ENCODE results near the gene IDUA. TPM values are rescaled to one million over a fixed set of nuclear protein-coding genes. Genes with fewer than 3 reads are reported as not detected.
"Not testable (repeated sequence)": the region's sequence is repeated elsewhere in the genome, so short reads cannot be mapped to it uniquely, and the experiment has no call there.

The IDUA gene
- total RNA-seq, 3 donors from 2014 or later (not counting 1 experiment from before 2014, with no cell fraction given) = 38.7 to 43.6 (median 43.0) TPM

- Mint-ChIP-seq H3K27me3 (ENCODE audit: low read depth in 2 of 2) (peaks cover 7 to 9% of the 10 kb centered on the region in 2 donors), H3K27ac (peak overlapping the region in 1 of 2 donors; percentile 27)
- no peak overlapping the region for H3K4me3 ChIP-seq (ENCODE audit: low read length)
Measured at GRCh38 chr4:1053080-1053661, 66.3 kb downstream of the IDUA start.

GRCh38 chr4:1053891-1054290 is 67.0 kb downstream of the IDUA start:
- H3K36me3 Mint-ChIP-seq = not testable (repeated sequence)

More at GRCh38 chr4:1053080-1053661, 66.3 kb downstream of the IDUA start:
- no peak for ATAC-seq
- 89% methylated on average over 24 of the region's 24 CpGs for WGBS (ENCODE audit: insufficient coverage)
- H3K9me3 Mint-ChIP-seq = no peaks in the 10 kb centered on the region
- Histone ChIP-seq H3K36me3 (ENCODE audit: control insufficient read depth, insufficient read depth, low read length) (no peaks in the 10 kb centered on the region), H3K4me1 (ENCODE audit: control insufficient read depth, insufficient read depth, low read length) (peaks cover 14% of the 10 kb centered on the region), H3K27ac (ENCODE audit: low read length) (no peak overlapping the region), H3K27me3 (ENCODE audit: control insufficient read depth, insufficient read depth, low read length) (no peaks in the 10 kb centered on the region), H3K9me3 (ENCODE audit: control insufficient read depth, insufficient read depth, low read length) (no peaks in the 10 kb centered on the region)
- no peak overlapping the region for H3K4me3 Mint-ChIP-seq
- no peaks in the 10 kb centered on the region for H3K36me3 Mint-ChIP-seq
- H3K4me1 Mint-ChIP-seq = peaks cover 8 to 9% of the 10 kb centered on the region in 2 donors
- TF ChIP-seq, protein P1, sequence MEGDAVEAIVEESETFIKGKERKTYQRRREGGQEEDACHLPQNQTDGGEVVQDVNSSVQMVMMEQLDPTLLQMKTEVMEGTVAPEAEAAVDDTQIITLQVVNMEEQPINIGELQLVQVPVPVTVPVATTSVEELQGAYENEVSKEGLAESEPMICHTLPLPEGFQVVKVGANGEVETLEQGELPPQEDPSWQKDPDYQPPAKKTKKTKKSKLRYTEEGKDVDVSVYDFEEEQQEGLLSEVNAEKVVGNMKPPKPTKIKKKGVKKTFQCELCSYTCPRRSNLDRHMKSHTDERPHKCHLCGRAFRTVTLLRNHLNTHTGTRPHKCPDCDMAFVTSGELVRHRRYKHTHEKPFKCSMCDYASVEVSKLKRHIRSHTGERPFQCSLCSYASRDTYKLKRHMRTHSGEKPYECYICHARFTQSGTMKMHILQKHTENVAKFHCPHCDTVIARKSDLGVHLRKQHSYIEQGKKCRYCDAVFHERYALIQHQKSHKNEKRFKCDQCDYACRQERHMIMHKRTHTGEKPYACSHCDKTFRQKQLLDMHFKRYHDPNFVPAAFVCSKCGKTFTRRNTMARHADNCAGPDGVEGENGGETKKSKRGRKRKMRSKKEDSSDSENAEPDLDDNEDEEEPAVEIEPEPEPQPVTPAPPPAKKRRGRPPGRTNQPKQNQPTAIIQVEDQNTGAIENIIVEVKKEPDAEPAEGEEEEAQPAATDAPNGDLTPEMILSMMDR (IDR thresholded peaks at IDR 0.05) = no peak
- peak in 1 of 2 donors; percentile 9 for DNase-seq
- intact Hi-C loops (cut with micrococcal nuclease) = no loop called here

More at GRCh38 chr4:1053891-1054290, 67.0 kb downstream of the IDUA start:
- ATAC-seq; H3K27me3 ChIP-seq (ENCODE audit: control insufficient read depth, insufficient read depth, low read length); intact Hi-C loops (cut with micrococcal nuclease); H3K27me3 Mint-ChIP-seq (ENCODE audit: low read depth in 2 of 2); H3K36me3 ChIP-seq (ENCODE audit: control insufficient read depth, insufficient read depth, low read length); H3K4me3 Mint-ChIP-seq; DNase-seq; H3K9me3 Mint-ChIP-seq; H3K27ac ChIP-seq (ENCODE audit: low read length); H3K9me3 ChIP-seq (ENCODE audit: control insufficient read depth, insufficient read depth, low read length); H3K4me3 ChIP-seq (ENCODE audit: low read length); H3K4me1 Mint-ChIP-seq: not testable (repeated sequence)
- H3K27ac Mint-ChIP-seq = peak overlapping the region in 1 of 2 donors; percentile 27
- peaks cover 14% of the 10 kb centered on the region for H3K4me1 ChIP-seq (ENCODE audit: control insufficient read depth, insufficient read depth, low read length)
- whole genome bisulfite sequencing (ENCODE audit: insufficient coverage) = 95% methylated on average over 6 of the region's 7 CpGs

Other genes with a start within 250 kb of the IDUA start
- gene CPLX1, start 160.9 kb upstream of the IDUA start, total RNA-seq = not detected
- gene GAK, start 54.7 kb upstream of the IDUA start, total RNA-seq = 100 to 1,000 TPM; 349 to 358 (median 349) TPM
- gene TMEM175, start 54.6 kb upstream of the IDUA start, total RNA-seq = 10 to 100 TPM; 72.8 to 79.8 (median 73.2) TPM
- gene DGKQ, start 13.5 kb upstream of the IDUA start, total RNA-seq = 10 to 100 TPM; 64.2 to 79.5 (median 65.2) TPM
- under 1 TPM; 0.19 to 0.80 (median 0.61) TPM for gene SLC26A1, start 6.4 kb downstream of the IDUA start, total RNA-seq
- 10 to 100 TPM; 28.0 to 39.8 (median 32.5) TPM for gene FGFRL1, start 24.6 kb downstream of the IDUA start, total RNA-seq
- 1 to 10 TPM; 1.0 to 2.0 (median 1.7) TPM for gene RNF212, start 126.5 kb downstream of the IDUA start, total RNA-seq
- gene SPON2, start 185.5 kb downstream of the IDUA start, total RNA-seq = 1,000 to 10,000 TPM; 1,124 to 1,574 (median 1,339) TPM